DND-41 (cell line): ENCODE measurements around the gene G6PC2.

Source experiments
- ATAC-seq: fragments of 200-7000 bp; cut with Tn5 transposase; 3 replicates; pipeline ENCODE4 v1.9.1; 2021; ENCODE audit warnings: low read depth; ENCODE audit not compliant: insufficient read depth
- DNase-seq: peaks from one replicate; pipeline ENCODE4 v3.0.0-alpha.2; 2020
- H2AFZ ChIP-seq: 2 replicates; pipeline ENCODE4 v1.6.0; 2012; ENCODE audit warnings: low read depth, low read length
- H3K27ac ChIP-seq: 2 replicates; pipeline ENCODE4 v1.5.1; 2012; ENCODE audit warnings: low read length, inconsistent platforms
- H3K27me3 ChIP-seq: fragments of 200-600 bp; sonication (generic); 2 replicates; pipeline ENCODE4 v1.6.0; 2012; ENCODE audit warnings: low read length, mild to moderate bottlenecking, inconsistent platforms; ENCODE audit not compliant: insufficient read depth, poor library complexity
- H3K36me3 ChIP-seq: 2 replicates; pipeline ENCODE4 v1.5.1; 2012; ENCODE audit warnings: low read length, inconsistent platforms; ENCODE audit not compliant: insufficient read depth
- H3K4me1 ChIP-seq: 2 replicates; pipeline ENCODE4 v1.5.1; 2012; ENCODE audit warnings: mild to moderate bottlenecking, low read length; ENCODE audit not compliant: insufficient read depth
- H3K4me2 ChIP-seq: 2 replicates; pipeline ENCODE4 v1.6.0; 2012; ENCODE audit warnings: mild to moderate bottlenecking, moderate library complexity, low read length, inconsistent platforms; ENCODE audit not compliant: insufficient read depth
- H3K4me3 ChIP-seq, 2 experiments: fragments of 200-600 bp in 1 of 2; shearing (Covaris generic) in 1 of 2; 2 replicates each; pipeline ENCODE4 v1.5.1; 2012 to 2016; ENCODE audit warnings: inconsistent platforms in 2 of 2, low read length in 2 of 2, mild to moderate bottlenecking in 2 of 2, low read depth in 1 of 2, moderate library complexity in 1 of 2
- H3K79me2 ChIP-seq: 2 replicates; pipeline ENCODE4 v1.6.0; 2012; ENCODE audit warnings: low read length, inconsistent platforms; ENCODE audit not compliant: insufficient read depth
- H3K9ac ChIP-seq: 2 replicates; pipeline ENCODE4 v1.6.0; 2012; ENCODE audit warnings: low read depth, mild to moderate bottlenecking, inconsistent platforms, low read length, moderate library complexity
- H3K9me3 ChIP-seq: 2 replicates; pipeline ENCODE4 v1.5.1; 2012; ENCODE audit warnings: low read length, moderate library complexity, mild to moderate bottlenecking, inconsistent platforms; ENCODE audit not compliant: insufficient read depth, severe bottlenecking
- H4K20me1 ChIP-seq: 2 replicates; pipeline ENCODE4 v1.6.0; 2012; ENCODE audit warnings: low read length; ENCODE audit not compliant: insufficient read depth
- CTCF ChIP-seq: IDR thresholded peaks from 2 replicates; pipeline ENCODE4 v1.5.1; 2012; ENCODE audit warnings: borderline replicate concordance, low read length, moderate library complexity, mild to moderate bottlenecking; ENCODE audit not compliant: poor library complexity, severe bottlenecking; ENCODE audit errors: extremely low read depth
- EZH2 ChIP-seq: IDR thresholded peaks from 3 replicates; pipeline ENCODE4 v1.6.1; 2012; ENCODE audit warnings: borderline replicate concordance, low read depth, mild to moderate bottlenecking, moderate library complexity, low read length, inconsistent platforms; ENCODE audit not compliant: severe bottlenecking

G6PC2 gene

DNA sequence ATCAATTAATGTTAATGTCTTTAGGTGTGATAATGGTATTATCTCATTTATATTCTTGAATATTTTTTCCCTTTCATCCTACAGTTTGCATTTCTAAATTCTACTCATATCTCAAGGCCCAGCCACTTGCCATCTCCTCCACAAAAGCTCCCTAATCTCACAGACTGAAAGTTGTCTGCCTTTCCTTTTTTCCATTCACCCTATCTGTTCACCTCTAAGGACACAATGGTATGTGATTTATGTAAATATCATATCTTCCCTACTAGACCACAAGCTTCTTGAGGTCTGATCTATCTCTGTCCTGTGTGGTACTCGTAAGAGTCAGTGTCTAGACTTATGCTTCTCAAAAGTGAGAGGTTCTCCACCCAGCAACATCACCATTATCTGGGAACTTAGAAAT lies 7.0 kb upstream of the G6PC2 start:
- peaks cover 11% of the 10 kb centered on the region for H3K79me2 ChIP-seq
- ATAC-seq (no peak), DNase-seq (no peak)
- H3K9ac ChIP-seq = no peak overlapping the region
- no peaks in the 10 kb centered on the region for H3K9me3 ChIP-seq
- TF ChIP-seq EZH2 = no peak
- TF ChIP-seq CTCF = no peak
- no peak overlapping the region for H3K4me3 ChIP-seq
- H3K4me1 ChIP-seq = peaks cover 13% of the 10 kb centered on the region
- H3K27ac ChIP-seq = no peak overlapping the region
- H3K27me3 ChIP-seq = no peaks in the 10 kb centered on the region
- no peak overlapping the region for H2AFZ ChIP-seq
- peaks cover 4% of the 10 kb centered on the region; the same call in 1 of the 2 replicates for H3K36me3 ChIP-seq
- no peaks in the 10 kb centered on the region for H4K20me1 ChIP-seq
- H3K4me2 ChIP-seq = no peak overlapping the region

DNA sequence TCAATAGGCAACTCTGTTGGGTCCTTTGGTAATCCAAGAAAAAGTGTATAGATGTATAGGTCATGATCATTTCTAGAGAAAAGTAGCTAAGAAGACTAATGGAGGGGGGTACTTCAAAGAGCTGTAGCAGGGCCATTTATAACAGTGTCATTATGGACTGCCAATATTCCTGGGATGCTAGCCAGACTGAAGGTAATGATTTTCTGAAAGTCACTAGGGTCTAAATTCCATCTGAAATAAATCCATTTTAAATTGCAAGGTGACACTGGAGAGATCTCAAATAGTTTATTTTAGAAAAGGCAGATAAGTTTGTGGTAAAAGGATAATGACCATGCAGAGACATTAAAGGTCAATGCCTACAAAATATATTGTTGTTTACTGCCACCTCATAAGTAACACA lies 6.4 kb upstream of the G6PC2 start:
- H3K9ac ChIP-seq = no peak overlapping the region
- H3K36me3 ChIP-seq = peaks cover 3% of the 10 kb centered on the region; the same call in 1 of the 2 replicates
- no peaks in the 10 kb centered on the region for H3K27me3 ChIP-seq
- TF ChIP-seq EZH2 = no peak
- no peak for TF ChIP-seq CTCF
- no peak overlapping the region for H3K27ac ChIP-seq
- DNase-seq = no peak
- H3K4me1 ChIP-seq = peaks cover 8% of the 10 kb centered on the region
- no peaks in the 10 kb centered on the region for H3K9me3 ChIP-seq
- H4K20me1 ChIP-seq = no peaks in the 10 kb centered on the region
- no peak overlapping the region for H2AFZ ChIP-seq
- H3K4me2 ChIP-seq = no peak overlapping the region
- no peak for ATAC-seq
- H3K79me2 ChIP-seq = peaks cover 5% of the 10 kb centered on the region
- no peak overlapping the region for H3K4me3 ChIP-seq

GRCh38 chr2:168895771-168896170 lies 5.3 kb upstream of the G6PC2 start:
- Histone ChIP-seq H4K20me1 (no peaks in the 10 kb centered on the region), H3K27me3 (no peaks in the 10 kb centered on the region), H3K4me2 (no peak overlapping the region), H3K36me3 (no peaks in the 10 kb centered on the region), H2AFZ (no peak overlapping the region), H3K27ac (no peak overlapping the region), H3K9me3 (no peaks in the 10 kb centered on the region), H3K79me2 (no peaks in the 10 kb centered on the region), H3K9ac (no peak overlapping the region), H3K4me3 (no peak overlapping the region), H3K4me1 (peaks cover 4% of the 10 kb centered on the region)
- DNase-seq = no peak
- TF ChIP-seq CTCF = no peak
- no peak for TF ChIP-seq EZH2
- ATAC-seq = no peak

GRCh38 chr2:168896783-168897182 lies 4.3 kb upstream of the G6PC2 start:
- no peak overlapping the region for H3K4me2 ChIP-seq
- no peaks in the 10 kb centered on the region for H3K79me2 ChIP-seq
- no peaks in the 10 kb centered on the region for H3K4me1 ChIP-seq
- H3K27ac ChIP-seq = no peak overlapping the region
- no peaks in the 10 kb centered on the region for H4K20me1 ChIP-seq
- H3K4me3 ChIP-seq = no peak overlapping the region
- no peaks in the 10 kb centered on the region for H3K27me3 ChIP-seq
- H3K9ac ChIP-seq = no peak overlapping the region
- DNase-seq (no peak), ATAC-seq (no peak)
- no peaks in the 10 kb centered on the region for H3K9me3 ChIP-seq
- no peak for TF ChIP-seq CTCF
- TF ChIP-seq EZH2 = no peak
- H2AFZ ChIP-seq = no peak overlapping the region
- no peaks in the 10 kb centered on the region for H3K36me3 ChIP-seq
